GM18499 (cell line): ENCODE measurements around the gene NCAN.
"Not testable (repeated sequence)": the region's sequence is repeated elsewhere in the genome, so short reads cannot be mapped to it uniquely, and the experiment has no call there.

ENCODE experiments used
- ATAC-seq: cut with Tn5 transposase; IDR thresholded peaks from one replicate; pipeline ENCODE4 v1.9.1; 2021; ENCODE audit warnings: moderate number of reproducible peaks; ENCODE audit not compliant: insufficient read depth, unreplicated experiment

Gene NCAN

GRCh38 chr19:19223636-19224035 is 11.9 kb downstream of the NCAN start:
- ATAC-seq = no peak

GRCh38 chr19:19224150-19224851 is 12.5 kb downstream of the NCAN start:
- no peak for ATAC-seq

GRCh38 chr19:19224852-19225494 is 13.2 kb downstream of the NCAN start:
- no peak for ATAC-seq

- no peak for ATAC-seq
Observed at GRCh38 chr19:19226204-19226603, 14.4 kb downstream of the NCAN start.

GRCh38 chr19:19226663-19227062 is 14.9 kb downstream of the NCAN start:
- ATAC-seq = no peak

- ATAC-seq = no peak
Observed at GRCh38 chr19:19227217-19227616, 15.5 kb downstream of the NCAN start.

GRCh38 chr19:19229701-19230100 is 17.9 kb downstream of the NCAN start:
- ATAC-seq = no peak

GRCh38 chr19:19230999-19231398 is 19.2 kb downstream of the NCAN start:
- no peak for ATAC-seq

GRCh38 chr19:19232261-19232721 is 20.5 kb downstream of the NCAN start:
- no peak for ATAC-seq

GRCh38 chr19:19234220-19234816 is 22.6 kb downstream of the NCAN start:
- no peak for ATAC-seq

- ATAC-seq = no peak
Observed at GRCh38 chr19:19236173-19236572, 24.4 kb downstream of the NCAN start.

GRCh38 chr19:19238126-19238894 is 26.6 kb downstream of the NCAN start:
- ATAC-seq = no peak

GRCh38 chr19:19239675-19240074 is 27.9 kb downstream of the NCAN start:
- ATAC-seq = no peak

GRCh38 chr19:19240476-19240875 is 28.7 kb downstream of the NCAN start:
- no peak for ATAC-seq

GRCh38 chr19:19250196-19250801 is 38.5 kb downstream of the NCAN start:
- ATAC-seq = no peak

- ATAC-seq = not testable (repeated sequence)
Observed at GRCh38 chr19:19253409-19253808, 41.7 kb downstream of the NCAN start.

GRCh38 chr19:19256072-19256969 is 44.6 kb downstream of the NCAN start:
- no peak for ATAC-seq

GRCh38 chr19:19257137-19257536 is 45.4 kb downstream of the NCAN start:
- ATAC-seq = no peak

- no peak for ATAC-seq
Observed at GRCh38 chr19:19257836-19258588, 46.3 kb downstream of the NCAN start.
